ENCODE data around the gene CNP.

GRCh38 chr17:41977991-41978390 is 11.4 kb downstream of the CNP start:
- TF ChIP-seq POLR2A (IDR thresholded peaks at IDR 0.05; ENCODE audit: low read depth, low read length) (0 out of 2 replicates have a peak, but pooled peaks have one; percentile 39), ZBED1 (IDR thresholded peaks at IDR 0.05; ENCODE audit: borderline replicate concordance) (no peak), CTCF (IDR thresholded peaks at IDR 0.05 in 2 of 3, conservative IDR thresholded peaks at IDR 0.05 in 1 of 3; ENCODE audit: control insufficient read depth in 2 of 3, extremely low read depth in 1 of 3, insufficient read depth in 1 of 3, low read depth in 3 of 3, low read length in 3 of 3) (no peak), TAF1 (IDR thresholded peaks at IDR 0.05; ENCODE audit: borderline replicate concordance, low read depth, low read length) (no peak)
